ENCODE data around the gene TRUB2.

DNA sequence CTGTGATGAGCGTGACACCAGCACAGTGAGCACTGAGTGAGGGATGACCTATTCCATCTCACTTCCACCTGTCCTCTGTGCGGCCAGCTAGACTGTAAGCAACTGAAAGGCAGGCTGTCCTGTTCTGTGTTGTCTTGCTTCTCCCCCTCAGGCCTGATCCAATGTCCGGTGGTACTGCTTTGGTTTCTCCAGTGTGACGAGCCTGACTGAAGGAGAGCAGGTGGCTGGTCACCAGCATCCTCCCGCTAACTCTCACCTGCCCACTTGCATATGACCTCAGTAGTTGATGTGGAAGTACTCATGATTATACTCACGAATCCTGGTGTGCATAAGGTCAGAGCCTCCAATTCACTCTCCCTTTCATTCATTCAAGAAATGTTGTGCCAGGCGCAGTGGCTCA is 15.7 kb upstream of the TRUB2 start:
- TF ChIP-seq, protein P1, sequence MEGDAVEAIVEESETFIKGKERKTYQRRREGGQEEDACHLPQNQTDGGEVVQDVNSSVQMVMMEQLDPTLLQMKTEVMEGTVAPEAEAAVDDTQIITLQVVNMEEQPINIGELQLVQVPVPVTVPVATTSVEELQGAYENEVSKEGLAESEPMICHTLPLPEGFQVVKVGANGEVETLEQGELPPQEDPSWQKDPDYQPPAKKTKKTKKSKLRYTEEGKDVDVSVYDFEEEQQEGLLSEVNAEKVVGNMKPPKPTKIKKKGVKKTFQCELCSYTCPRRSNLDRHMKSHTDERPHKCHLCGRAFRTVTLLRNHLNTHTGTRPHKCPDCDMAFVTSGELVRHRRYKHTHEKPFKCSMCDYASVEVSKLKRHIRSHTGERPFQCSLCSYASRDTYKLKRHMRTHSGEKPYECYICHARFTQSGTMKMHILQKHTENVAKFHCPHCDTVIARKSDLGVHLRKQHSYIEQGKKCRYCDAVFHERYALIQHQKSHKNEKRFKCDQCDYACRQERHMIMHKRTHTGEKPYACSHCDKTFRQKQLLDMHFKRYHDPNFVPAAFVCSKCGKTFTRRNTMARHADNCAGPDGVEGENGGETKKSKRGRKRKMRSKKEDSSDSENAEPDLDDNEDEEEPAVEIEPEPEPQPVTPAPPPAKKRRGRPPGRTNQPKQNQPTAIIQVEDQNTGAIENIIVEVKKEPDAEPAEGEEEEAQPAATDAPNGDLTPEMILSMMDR (IDR thresholded peaks at IDR 0.05), result no peak
- no peak for TF ChIP-seq EZH2 (IDR thresholded peaks at IDR 0.05)
- no peak for TF ChIP-seq EZH2phosphoT487 (IDR thresholded peaks at IDR 0.05)
